G401 (cell line): ENCODE measurements around the gene GPSM3. TPM values are rescaled to one million over a fixed set of nuclear protein-coding genes. Genes with fewer than 3 reads are reported as not detected.
"Not testable (repeated sequence)": the region's sequence is repeated elsewhere in the genome, so short reads cannot be mapped to it uniquely, and the experiment has no call there.

Experiments
- DNase-seq: peaks from one replicate; pipeline ENCODE4 v3.0.0-alpha.2; 2015; ENCODE audit warnings: low spot score
- in situ Hi-C: cut with HindIII; loops from 2 replicates; pipeline ENCODE4 v1.10.0; 2016; ENCODE audit warnings: low sequenced_read_pairs, mixed read lengths
- total RNA-seq: library from RNA; depleted of rRNA; stranded (reverse); fragments of >200 nt; shearing (Covaris generic); gene quantifications from 2 replicates; pipeline ENCODE4 v1.2.3, GENCODE V29; 2014

GPSM3 gene
- total RNA-seq, 1 experiment from 2014 or later, result 3.4 TPM

GRCh38 chr6:32154514-32155161 lies 37.8 kb downstream of the GPSM3 start:
- peak; percentile 72 for DNase-seq
- in situ Hi-C loops, result no loop called here

GRCh38 chr6:32153564-32154513 lies 38.6 kb downstream of the GPSM3 start, which contains the start of gene PPT2:
TSS of gene PPT2 (plus strand) at chr6:32154141. CDS start at chr6:32154595, 454 bp downstream.
- DNase-seq, result peak; percentile 95
- in situ Hi-C loops, result no loop called here

DNA sequence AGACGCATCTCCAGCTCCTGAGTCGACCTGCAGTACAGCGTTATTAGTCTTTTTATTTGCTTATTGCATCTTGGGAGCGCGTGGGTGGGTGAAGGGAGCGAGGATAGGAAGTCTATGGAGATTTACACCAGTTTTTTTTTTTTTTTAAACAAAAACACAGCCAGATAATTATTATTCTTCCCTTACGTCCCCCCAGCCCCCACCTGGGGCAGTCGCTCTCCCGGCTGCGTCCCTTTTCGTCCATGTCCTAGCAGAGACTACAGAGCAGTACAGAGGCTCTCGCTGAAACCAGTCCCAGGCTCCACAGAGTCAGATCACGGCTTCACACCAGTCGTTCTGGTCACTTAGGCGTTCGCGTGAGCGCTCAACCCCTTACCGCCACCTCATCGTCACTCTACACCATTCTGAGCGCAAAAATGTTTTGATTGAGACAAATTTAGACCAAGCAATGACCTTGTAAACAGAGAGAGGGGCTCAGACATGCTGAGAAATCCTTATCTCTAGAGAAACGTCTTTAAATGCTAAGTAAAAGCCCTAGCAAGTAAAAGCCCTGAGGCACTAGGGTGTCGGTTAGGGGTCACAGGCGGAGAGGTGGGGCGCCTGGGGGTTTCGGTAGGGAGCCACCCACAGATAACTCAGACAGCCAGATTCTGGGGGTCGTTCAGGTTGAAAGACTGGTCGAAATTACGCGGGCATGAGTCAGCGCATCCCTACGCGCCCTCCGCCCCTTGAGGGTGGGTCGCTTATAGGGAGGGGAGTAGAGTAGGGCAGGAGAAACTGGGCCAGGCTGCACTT lies 39.5 kb downstream of the GPSM3 start:
- in situ Hi-C loops, result no loop called here
- DNase-seq, result peak; percentile 75

GRCh38 chr6:32151863-32152768 lies 40.3 kb downstream of the GPSM3 start, which contains the start of gene PRRT1:
TSS of gene PRRT1 (minus strand) at chr6:32151939. CDS start at chr6:32151827, 112 bp downstream.
- in situ Hi-C loops, result no loop called here
- peak; percentile 72 for DNase-seq

- in situ Hi-C loops, result no loop called here
- DNase-seq, result peak; percentile 95
These were observed 41.1 kb downstream of the GPSM3 start for GRCh38 chr6:32151181-32151862.

DNA sequence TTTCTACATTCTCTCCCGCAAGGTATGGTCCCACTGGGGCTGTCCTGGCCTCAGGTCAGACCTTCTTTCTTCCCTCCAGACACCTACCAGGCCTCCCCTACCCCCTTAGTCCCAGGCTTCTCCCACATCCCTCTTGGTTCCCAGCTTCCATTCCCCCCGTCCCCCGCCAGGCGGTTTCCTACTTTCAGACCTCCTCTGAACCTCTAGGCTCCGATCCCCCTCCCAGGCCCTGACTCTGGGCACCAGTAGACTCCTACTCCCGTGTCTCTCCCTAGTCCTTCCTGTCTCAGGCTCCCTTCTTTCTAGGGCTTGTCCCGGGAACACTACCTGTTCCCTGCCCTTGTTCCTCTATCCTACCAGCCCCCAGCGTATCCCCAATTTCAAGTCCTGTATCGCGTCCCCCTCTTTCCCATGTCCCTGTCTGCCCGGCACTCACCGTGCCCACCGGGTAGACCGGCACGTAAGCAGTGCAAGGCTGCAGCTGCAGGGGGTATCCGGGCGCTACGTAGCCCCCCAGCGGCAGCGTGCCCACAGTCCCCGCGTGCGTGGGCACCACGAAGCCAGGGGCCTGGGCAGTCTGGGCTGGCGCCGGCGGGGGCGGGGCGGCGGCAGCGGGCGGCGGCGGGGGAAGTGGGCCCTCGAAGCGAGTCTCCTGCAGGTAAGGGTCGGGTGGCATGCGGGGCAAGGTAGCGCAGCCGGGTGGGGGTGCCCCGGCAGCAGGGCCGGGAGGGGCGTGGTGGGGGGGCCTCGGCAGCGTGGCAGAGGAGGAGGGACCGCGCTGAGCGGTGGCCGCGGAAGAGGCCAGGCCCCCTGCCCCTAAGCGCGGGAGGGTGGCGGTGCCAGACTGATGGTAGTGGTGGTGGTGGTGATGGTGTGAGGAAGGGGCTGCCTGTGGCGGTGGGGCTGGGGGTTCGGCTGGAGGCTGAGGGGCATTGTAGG lies 42.2 kb downstream of the GPSM3 start:
- in situ Hi-C loops, result no loop called here
- peak; percentile 20 for DNase-seq

- DNase-seq, result no peak
- in situ Hi-C loops, result no loop called here
These were observed 43.2 kb downstream of the GPSM3 start for GRCh38 chr6:32149092-32149755.

GRCh38 chr6:32148289-32149091 lies 44.0 kb downstream of the GPSM3 start:
- DNase-seq, result no peak
- in situ Hi-C loops, result no loop called here

- no peak for DNase-seq
- in situ Hi-C loops, result no loop called here
These were observed 44.9 kb downstream of the GPSM3 start for GRCh38 chr6:32147401-32148132.

GRCh38 chr6:32146687-32147086 lies 45.8 kb downstream of the GPSM3 start:
- DNase-seq, result no peak
- in situ Hi-C loops, result no loop called here

DNA sequence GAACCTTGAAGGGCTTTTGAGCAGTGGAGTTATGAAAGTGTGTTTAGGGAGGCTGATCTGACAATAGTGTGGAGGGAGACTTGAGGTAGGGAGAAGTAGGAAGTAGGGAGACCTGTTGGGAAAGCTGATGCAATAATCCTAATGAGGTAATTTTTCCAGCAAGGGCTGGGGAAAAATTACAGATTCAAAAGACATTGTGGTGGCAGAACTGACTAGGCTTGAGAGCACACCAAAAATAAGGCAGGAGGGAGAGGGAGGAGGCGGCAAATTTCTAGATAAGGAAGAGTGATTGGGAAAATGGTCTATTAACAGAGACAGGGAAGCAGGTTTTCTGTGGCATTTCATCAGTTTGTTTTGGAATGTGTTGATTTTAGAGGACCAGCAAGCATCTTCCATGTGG lies 46.2 kb downstream of the GPSM3 start:
- in situ Hi-C loops, result no loop called here
- no peak for DNase-seq

DNA sequence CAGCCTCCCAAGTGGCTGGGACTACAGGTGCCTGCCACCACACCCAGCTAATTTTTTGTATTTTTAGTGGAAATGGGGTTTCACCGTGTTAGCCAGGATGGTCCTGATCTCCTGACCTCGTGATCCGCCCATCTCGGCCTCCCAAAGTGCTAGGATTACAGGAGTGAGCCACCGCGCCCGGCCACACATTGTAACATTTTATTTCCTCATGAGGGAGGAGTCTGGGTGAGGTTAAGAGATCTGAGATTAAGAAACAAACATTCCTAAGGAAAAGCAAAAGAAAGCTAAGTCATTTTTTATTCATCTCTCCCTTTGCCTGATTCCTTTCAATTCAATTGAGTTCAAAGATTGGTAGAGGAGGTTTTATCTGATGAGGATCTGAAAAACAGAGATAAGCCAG lies 48.2 kb downstream of the GPSM3 start:
- in situ Hi-C loops, DNase-seq: not testable (repeated sequence)
